Esophagus muscularis mucosa (tissue), 4 donors: ENCODE results near the gene ANO10. TPM values are rescaled to one million over a fixed set of nuclear protein-coding genes. Genes with fewer than 3 reads are reported as not detected.

Source experiments
- DNase-seq: peaks from one replicate; pipeline ENCODE4 v3.0.0-alpha.2; 2017; ENCODE audit errors: extremely low spot score
- H3K27ac ChIP-seq, 4 donors: fragments of 200-600 bp; sonication (generic); replicated peaks in 1 of 4; 1 replicate in 3 of 4; 2 replicates in 1 of 4; pipeline ENCODE4 v1.5.1; 2016 to 2019; ENCODE audit warnings: mild to moderate bottlenecking in 1 of 4
- H3K27me3 ChIP-seq, 4 donors: fragments of 200-600 bp; sonication (generic); one replicate each; pipeline versions ENCODE4 v1.5.1 to v1.6.0; 2016 to 2019
- H3K36me3 ChIP-seq, 4 donors: fragments of 200-600 bp; sonication (generic); one replicate each; pipeline ENCODE4 v1.5.1; 2016 to 2019
- H3K4me1 ChIP-seq, 4 donors: fragments of 200-600 bp; sonication (generic); one replicate each; pipeline ENCODE4 v1.5.1; 2016 to 2019
- H3K4me3 ChIP-seq, 4 donors: fragments of 200-600 bp; sonication (generic); 1 replicate in 2 of 4; 2 replicates in 2 of 4; pipeline ENCODE4 v1.5.1; 2016 to 2019; ENCODE audit warnings: mild to moderate bottlenecking in 4 of 4, moderate library complexity in 1 of 4
- H3K9me3 ChIP-seq, 4 donors: fragments of 200-600 bp; sonication (generic); 1 replicate in 3 of 4; 2 replicates in 1 of 4; pipeline ENCODE4 v1.5.1; 2016 to 2019
- EP300 ChIP-seq: sonication (generic); formaldehyde crosslinking; IDR thresholded peaks from one replicate; pipeline ENCODE4 v1.6.1; 2017; ENCODE audit warnings: antibody characterized with exemption
- POLR2A ChIP-seq: fragments of 450-650 bp; IDR thresholded peaks from one replicate; pipeline ENCODE4 v1.6.1; 2017; ENCODE audit warnings: antibody characterized with exemption, moderate library complexity, mild to moderate bottlenecking, low read depth
- POLR2AphosphoS5 ChIP-seq, 2 donors: sonication (generic); formaldehyde crosslinking; IDR thresholded peaks; one replicate each; pipeline ENCODE4 v1.6.1; 2017; ENCODE audit warnings: antibody characterized with exemption in 2 of 2
- WGBS: methylation state at CpG from one replicate; pipeline ENCODE4 v1.1.5; 2018; 5-methylcytosine and 5-hydroxymethylcytosine counted together
- intact Hi-C: fragments of 100-400 bp; cut with DNase I; formaldehyde crosslinking; loops from one replicate; pipeline ENCODE4 v1.15.1; 2023
- total RNA-seq, 4 donors: library from RNA; depleted of rRNA; stranded (reverse); fragments of >200 nt; gene quantifications; one replicate each; pipeline versions ENCODE4 v1.1.0 to v1.2.1, GENCODE V29; 2016
- TF ChIP-seq, protein P1 (sequence below), 3 experiments: fragments of 200-600 bp in 2 of 3; fragments of 450-650 bp in 1 of 3; sonication (generic) in 2 of 3; IDR thresholded peaks; one replicate each; pipeline ENCODE4 v1.5.1; 2017 to 2019; ENCODE audit warnings: antibody characterized with exemption in 3 of 3, mild to moderate bottlenecking in 2 of 3, moderate library complexity in 1 of 3

The ANO10 gene
- total RNA-seq, 4 donors from 2014 or later = 19.2 to 26.2 (median 24.0) TPM

DNA sequence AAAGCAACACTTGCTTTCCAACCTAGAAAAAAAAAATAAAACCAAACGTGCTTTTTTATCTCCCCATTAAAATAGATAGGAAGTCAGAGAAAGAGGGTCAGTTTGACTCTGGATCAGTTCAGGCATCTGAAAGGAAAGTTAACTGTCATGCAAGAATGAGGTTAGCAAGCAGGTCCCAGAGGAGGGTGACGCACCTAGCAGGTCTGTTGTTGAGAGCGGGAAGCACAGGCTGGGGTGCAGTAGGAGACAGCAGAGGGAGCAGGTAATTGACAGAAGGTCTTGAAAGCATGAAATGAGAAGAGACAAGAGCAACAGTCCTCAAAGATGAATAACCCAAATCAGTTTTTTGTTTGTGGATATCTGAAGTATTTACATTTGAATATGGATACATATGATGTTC is 82.5 kb downstream of the ANO10 start:
- Histone ChIP-seq H3K9me3 (no peaks in the 10 kb centered on the region), H3K4me3 (no peak overlapping the region), H3K4me1 (peaks cover 0 to 4% (median 2%) of the 10 kb centered on the region in 4 donors), H3K27me3 (no peaks in the 10 kb centered on the region), H3K36me3 (no peaks in the 10 kb centered on the region), H3K27ac (no peak overlapping the region)
- intact Hi-C loops = no loop called here
- TF ChIP-seq, protein P1, sequence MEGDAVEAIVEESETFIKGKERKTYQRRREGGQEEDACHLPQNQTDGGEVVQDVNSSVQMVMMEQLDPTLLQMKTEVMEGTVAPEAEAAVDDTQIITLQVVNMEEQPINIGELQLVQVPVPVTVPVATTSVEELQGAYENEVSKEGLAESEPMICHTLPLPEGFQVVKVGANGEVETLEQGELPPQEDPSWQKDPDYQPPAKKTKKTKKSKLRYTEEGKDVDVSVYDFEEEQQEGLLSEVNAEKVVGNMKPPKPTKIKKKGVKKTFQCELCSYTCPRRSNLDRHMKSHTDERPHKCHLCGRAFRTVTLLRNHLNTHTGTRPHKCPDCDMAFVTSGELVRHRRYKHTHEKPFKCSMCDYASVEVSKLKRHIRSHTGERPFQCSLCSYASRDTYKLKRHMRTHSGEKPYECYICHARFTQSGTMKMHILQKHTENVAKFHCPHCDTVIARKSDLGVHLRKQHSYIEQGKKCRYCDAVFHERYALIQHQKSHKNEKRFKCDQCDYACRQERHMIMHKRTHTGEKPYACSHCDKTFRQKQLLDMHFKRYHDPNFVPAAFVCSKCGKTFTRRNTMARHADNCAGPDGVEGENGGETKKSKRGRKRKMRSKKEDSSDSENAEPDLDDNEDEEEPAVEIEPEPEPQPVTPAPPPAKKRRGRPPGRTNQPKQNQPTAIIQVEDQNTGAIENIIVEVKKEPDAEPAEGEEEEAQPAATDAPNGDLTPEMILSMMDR (IDR thresholded peaks at IDR 0.05) = no peak
- no peak for TF ChIP-seq EP300
- no peak for TF ChIP-seq POLR2AphosphoS5 (IDR thresholded peaks at IDR 0.05)
- no peak for TF ChIP-seq POLR2A
- no peak for DNase-seq
- 65% methylated on average over 3 of the region's 3 CpGs for WGBS

DNA sequence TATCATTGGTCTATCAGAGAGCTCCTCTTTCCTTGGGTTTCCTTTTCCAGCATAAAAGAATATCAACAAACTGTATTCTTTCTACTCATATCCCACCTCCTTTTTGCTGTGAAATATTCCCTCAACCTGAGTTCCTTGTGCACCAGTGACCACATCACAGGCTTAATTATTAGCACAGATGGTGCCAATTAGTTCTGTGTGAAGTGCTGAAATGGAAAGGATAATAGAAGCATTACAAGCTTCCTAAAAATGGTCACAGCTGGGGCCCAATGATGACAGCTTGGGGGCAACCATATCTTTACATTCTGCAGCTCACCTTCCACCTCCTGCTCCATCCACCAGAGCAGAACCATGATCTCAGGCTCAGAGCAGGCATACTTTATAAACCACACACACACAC is 84.6 kb downstream of the ANO10 start:
- no peak overlapping the region for H3K4me3 ChIP-seq
- no peaks in the 10 kb centered on the region for H3K27me3 ChIP-seq
- H3K4me1 ChIP-seq = peaks cover 0 to 4% (median 2%) of the 10 kb centered on the region in 4 donors
- intact Hi-C loops = no loop called here
- no peak overlapping the region for H3K27ac ChIP-seq
- H3K36me3 ChIP-seq = no peaks in the 10 kb centered on the region
- no peaks in the 10 kb centered on the region for H3K9me3 ChIP-seq
- no peak for DNase-seq
- TF ChIP-seq EP300 (no peak), POLR2AphosphoS5 (IDR thresholded peaks at IDR 0.05) (no peak), POLR2A (no peak)
- TF ChIP-seq, protein P1 (IDR thresholded peaks at IDR 0.05) = no peak

DNA sequence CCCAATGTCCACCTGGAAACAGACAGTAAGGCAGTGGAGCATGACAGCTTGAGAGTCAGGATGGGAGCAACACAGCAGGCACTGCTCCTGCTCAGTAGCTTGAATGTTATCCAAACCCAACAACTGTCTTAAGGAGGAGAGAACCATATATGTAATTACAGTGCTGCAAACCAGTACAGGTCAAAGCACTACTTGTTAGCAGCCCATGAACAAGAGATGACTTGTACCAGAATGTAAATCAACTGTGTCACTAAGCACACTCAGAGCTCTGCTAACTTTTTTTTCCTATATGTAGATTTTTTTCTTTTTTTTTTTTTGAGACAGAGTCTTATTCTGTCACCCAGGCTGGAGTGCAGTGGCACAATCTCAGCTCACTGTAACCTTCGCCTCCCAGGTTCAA is 87.1 kb downstream of the ANO10 start:
- Histone ChIP-seq H3K36me3 (no peaks in the 10 kb centered on the region), H3K27me3 (no peaks in the 10 kb centered on the region), H3K27ac (no peak overlapping the region), H3K4me3 (no peak overlapping the region), H3K9me3 (no peaks in the 10 kb centered on the region), H3K4me1 (no peaks in the 10 kb centered on the region)
- intact Hi-C loops = no loop called here
- DNase-seq = no peak
- TF ChIP-seq POLR2A (no peak), EP300 (no peak), POLR2AphosphoS5 (IDR thresholded peaks at IDR 0.05) (no peak)
- TF ChIP-seq, protein P1 (IDR thresholded peaks at IDR 0.05) = no peak
- WGBS = 100% methylated on average over 1 of the region's 1 CpG

DNA sequence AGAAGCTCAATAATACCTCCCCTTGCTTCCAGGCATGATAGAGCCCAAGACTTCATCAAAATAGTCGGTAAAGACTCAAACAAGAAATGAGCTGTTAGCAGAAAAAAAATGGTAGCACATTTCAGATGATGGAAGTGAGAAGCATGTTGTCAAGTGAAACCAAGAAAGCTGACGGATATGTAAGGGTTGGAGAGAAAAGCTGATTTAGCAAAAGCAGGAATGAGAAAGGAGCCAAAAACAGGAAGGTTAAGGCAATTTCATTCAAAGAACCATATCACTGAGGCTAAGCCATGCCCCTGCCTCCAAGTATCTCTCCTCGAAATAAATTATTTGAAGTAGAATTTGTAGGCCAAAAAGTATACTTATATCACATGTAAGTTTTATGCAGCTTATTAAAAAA is 88.8 kb downstream of the ANO10 start:
- TF ChIP-seq, protein P1 (IDR thresholded peaks at IDR 0.05) = no peak
- TF ChIP-seq POLR2AphosphoS5 (IDR thresholded peaks at IDR 0.05) (no peak), POLR2A (no peak), EP300 (no peak)
- Histone ChIP-seq H3K27ac (no peak overlapping the region), H3K4me3 (no peak overlapping the region), H3K27me3 (no peaks in the 10 kb centered on the region), H3K9me3 (no peaks in the 10 kb centered on the region), H3K4me1 (no peaks in the 10 kb centered on the region), H3K36me3 (peaks cover 0 to 4% (median 0%) of the 10 kb centered on the region in 4 donors)
- intact Hi-C loops = no loop called here
- DNase-seq = no peak
- 95% methylated on average over 3 of the region's 3 CpGs for WGBS

DNA sequence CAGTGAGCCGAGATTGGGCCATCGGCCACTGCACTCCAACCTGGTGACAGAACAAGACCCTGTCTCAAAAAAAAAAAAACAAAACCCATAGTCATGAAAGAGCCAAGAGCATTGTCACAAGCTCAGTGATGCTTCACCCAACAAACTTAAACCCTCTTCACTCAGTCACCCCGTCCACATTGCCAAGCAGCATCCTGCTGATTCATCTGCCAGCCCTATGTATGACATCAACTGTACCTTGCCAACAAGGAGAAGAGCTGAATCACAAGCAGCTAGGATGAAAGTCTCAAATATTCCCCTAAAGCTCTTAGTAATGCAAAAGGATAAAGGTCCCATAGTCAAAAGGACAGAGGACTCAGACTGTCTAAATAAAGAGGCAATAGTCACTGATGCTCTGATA is 90.0 kb downstream of the ANO10 start:
- TF ChIP-seq POLR2A = no peak
- TF ChIP-seq, protein P1 (IDR thresholded peaks at IDR 0.05) = no peak
- no peak for TF ChIP-seq EP300
- TF ChIP-seq POLR2AphosphoS5 (IDR thresholded peaks at IDR 0.05) = no peak
- no peaks in the 10 kb centered on the region for H3K4me1 ChIP-seq
- no peaks in the 10 kb centered on the region for H3K27me3 ChIP-seq
- no peaks in the 10 kb centered on the region for H3K9me3 ChIP-seq
- peaks cover 0 to 4% (median 0%) of the 10 kb centered on the region in 4 donors for H3K36me3 ChIP-seq
- DNase-seq = no peak
- WGBS = 81% methylated on average over 3 of the region's 3 CpGs
- no peak overlapping the region for H3K4me3 ChIP-seq
- no peak overlapping the region for H3K27ac ChIP-seq
- intact Hi-C loops = no loop called here
